Measurements from ENCODE around the gene PROC. TPM values are rescaled to one million over a fixed set of nuclear protein-coding genes. Genes with fewer than 3 reads are reported as not detected.

Gene PROC
- under 1 TPM in 1 of 2 experiments, not detected in 1; 0.28 TPM for total RNA-seq
- polyA plus RNA-seq (2013, experiment 1 of 2) = 0.95 TPM
- polyA plus RNA-seq (2013, experiment 2 of 2) = 0.75 TPM
- 0 to 2.8 (median 0.06) reads per million in 172 experiments for total RNA-seq

DNA sequence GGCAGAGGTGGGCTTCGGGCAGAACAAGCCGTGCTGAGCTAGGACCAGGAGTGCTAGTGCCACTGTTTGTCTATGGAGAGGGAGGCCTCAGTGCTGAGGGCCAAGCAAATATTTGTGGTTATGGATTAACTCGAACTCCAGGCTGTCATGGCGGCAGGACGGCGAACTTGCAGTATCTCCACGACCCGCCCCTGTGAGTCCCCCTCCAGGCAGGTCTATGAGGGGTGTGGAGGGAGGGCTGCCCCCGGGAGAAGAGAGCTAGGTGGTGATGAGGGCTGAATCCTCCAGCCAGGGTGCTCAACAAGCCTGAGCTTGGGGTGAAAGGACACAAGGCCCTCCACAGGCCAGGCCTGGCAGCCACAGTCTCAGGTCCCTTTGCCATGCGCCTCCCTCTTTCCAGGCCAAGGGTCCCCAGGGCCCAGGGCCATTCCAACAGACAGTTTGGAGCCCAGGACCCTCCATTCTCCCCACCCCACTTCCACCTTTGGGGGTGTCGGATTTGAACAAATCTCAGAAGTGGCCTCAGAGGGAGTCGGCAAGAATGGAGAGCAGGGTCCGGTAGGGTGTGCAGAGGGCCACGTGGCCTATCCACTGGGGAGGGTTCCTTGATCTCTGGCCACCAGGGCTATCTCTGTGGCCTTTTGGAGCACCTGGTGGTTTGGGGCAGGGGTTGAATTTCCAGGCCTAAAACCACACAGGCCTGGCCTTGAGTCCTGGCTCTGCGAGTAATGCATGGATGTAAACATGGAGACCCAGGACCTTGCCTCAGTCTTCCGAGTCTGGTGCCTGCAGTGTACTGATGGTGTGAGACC lies at the start of gene PROC:
Gene PROC (plus strand): TSS at position 128 of the 812 bp plus-strand sequence. CDS start 1,516 bp downstream, outside the sequence.
- intact Hi-C loops (cut with DNase I, micrococcal nuclease) = loop anchor here (10.0 kb wide), 2 partner anchors 94 to 334 kb away; no protein-coding TSS in a partner anchor
- Histone ChIP-seq H3K4me1 (ENCODE audit: insufficient read depth, low read length) (peaks cover 31% of the 10 kb centered on the region), H3K27me3 (ENCODE audit: control insufficient read depth in 1 of 2, insufficient read depth in 2 of 2, low read length in 2 of 2) (peaks cover 14 to 16% of the 10 kb centered on the region in 2 experiments), H3K9me3 (ENCODE audit: control insufficient read depth in 1 of 2, insufficient read depth in 1 of 2, low read length in 2 of 2) (peaks cover 0 to 15% of the 10 kb centered on the region in 2 experiments), H3K27ac (ENCODE audit: low read depth in 1 of 2, low read length in 2 of 2) (no peak within 1 kb of the TSS), H3K36me3 (ENCODE audit: insufficient read depth, low read length) (no peaks in the 10 kb centered on the region), H3K4me3 (ENCODE audit: low read length) (no peak within 1 kb of the TSS)
- peaks cover 17% of the 10 kb centered on the region for H3K4me1 Mint-ChIP-seq (ENCODE audit: low read depth)
- TF ChIP-seq, protein P1, sequence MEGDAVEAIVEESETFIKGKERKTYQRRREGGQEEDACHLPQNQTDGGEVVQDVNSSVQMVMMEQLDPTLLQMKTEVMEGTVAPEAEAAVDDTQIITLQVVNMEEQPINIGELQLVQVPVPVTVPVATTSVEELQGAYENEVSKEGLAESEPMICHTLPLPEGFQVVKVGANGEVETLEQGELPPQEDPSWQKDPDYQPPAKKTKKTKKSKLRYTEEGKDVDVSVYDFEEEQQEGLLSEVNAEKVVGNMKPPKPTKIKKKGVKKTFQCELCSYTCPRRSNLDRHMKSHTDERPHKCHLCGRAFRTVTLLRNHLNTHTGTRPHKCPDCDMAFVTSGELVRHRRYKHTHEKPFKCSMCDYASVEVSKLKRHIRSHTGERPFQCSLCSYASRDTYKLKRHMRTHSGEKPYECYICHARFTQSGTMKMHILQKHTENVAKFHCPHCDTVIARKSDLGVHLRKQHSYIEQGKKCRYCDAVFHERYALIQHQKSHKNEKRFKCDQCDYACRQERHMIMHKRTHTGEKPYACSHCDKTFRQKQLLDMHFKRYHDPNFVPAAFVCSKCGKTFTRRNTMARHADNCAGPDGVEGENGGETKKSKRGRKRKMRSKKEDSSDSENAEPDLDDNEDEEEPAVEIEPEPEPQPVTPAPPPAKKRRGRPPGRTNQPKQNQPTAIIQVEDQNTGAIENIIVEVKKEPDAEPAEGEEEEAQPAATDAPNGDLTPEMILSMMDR (IDR thresholded peaks at IDR 0.05) = no peak
- no peaks in the 10 kb centered on the region for H3K9me3 Mint-ChIP-seq
- H3K36me3 Mint-ChIP-seq (ENCODE audit: low read depth) = no peaks in the 10 kb centered on the region
- ChIA-PET POLR2A (no interaction called here), CTCF (no interaction called here)
- H3K27me3 Mint-ChIP-seq = peaks cover 23% of the 10 kb centered on the region
- DNase-seq = no peak
- H3K27ac Mint-ChIP-seq = no peak within 1 kb of the TSS
- no peak for ATAC-seq (ENCODE audit: poor library complexity)
- peak within 1 kb of the TSS; percentile 87 for H3K4me3 Mint-ChIP-seq

DNA sequence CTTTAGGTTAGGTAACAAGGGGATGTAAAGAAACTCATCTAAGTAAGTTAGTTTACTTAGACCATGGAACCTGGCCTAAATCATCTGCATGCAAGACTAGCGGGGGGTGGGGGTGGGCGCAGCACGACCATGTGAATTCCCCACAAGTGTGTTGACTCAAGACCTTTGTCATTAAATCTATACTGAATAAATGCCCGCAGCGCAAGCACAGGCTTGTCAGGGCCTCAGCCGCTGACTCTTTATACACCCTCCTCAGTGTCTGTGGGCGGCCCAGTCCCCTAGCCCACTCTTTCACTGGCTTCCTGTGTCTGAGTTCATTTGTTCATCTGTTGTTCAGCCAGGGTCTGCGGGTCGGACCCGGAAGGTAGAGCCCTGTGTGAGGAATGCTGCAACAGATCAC lies 48.2 kb upstream of the PROC start:
- POLR2A ChIA-PET = no interaction called here
- Mint-ChIP-seq H3K27ac (no peak overlapping the region), H3K9me3 (peaks cover 29% of the 10 kb centered on the region), H3K36me3 (ENCODE audit: low read depth) (peaks cover 57% of the 10 kb centered on the region), H3K27me3 (no peaks in the 10 kb centered on the region), H3K4me3 (no peak overlapping the region), H3K4me1 (ENCODE audit: low read depth) (peaks cover 53% of the 10 kb centered on the region)
- Histone ChIP-seq H3K4me1 (ENCODE audit: insufficient read depth, low read length) (peaks cover 14% of the 10 kb centered on the region), H3K27ac (ENCODE audit: low read depth in 1 of 2, low read length in 2 of 2) (no peak overlapping the region), H3K36me3 (ENCODE audit: insufficient read depth, low read length) (no peaks in the 10 kb centered on the region), H3K4me3 (ENCODE audit: low read length) (no peak overlapping the region), H3K27me3 (ENCODE audit: control insufficient read depth in 1 of 2, insufficient read depth in 2 of 2, low read length in 2 of 2) (no peaks in the 10 kb centered on the region), H3K9me3 (ENCODE audit: control insufficient read depth in 1 of 2, insufficient read depth in 1 of 2, low read length in 2 of 2) (peaks cover 6 to 22% of the 10 kb centered on the region in 2 experiments)
- TF ChIP-seq, protein P1 (IDR thresholded peaks at IDR 0.05) = no peak
- DNase-seq (no peak), ATAC-seq (ENCODE audit: poor library complexity) (no peak)
- CTCF ChIA-PET = no interaction called here
- intact Hi-C loops (cut with DNase I, micrococcal nuclease) = no loop called here

DNA sequence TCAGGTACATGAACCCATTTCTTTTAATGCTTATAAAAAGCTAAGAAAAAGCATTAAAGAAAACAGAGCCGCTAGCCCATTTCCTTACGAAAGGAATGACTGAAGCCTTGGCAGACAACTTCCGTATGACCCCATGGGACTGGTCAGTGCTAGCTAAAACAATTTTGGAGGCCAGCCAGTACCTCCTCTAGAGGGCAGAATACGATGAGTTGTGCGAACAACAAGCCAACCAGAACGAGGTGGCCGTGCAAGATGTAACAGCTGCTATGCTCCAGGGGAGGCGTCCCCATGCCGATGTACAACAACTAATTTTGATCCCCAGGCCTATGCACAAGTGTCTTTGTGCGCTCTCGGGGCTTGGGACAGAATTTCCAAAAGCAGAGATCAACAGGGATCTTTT lies 47.2 kb upstream of the PROC start:
- Histone ChIP-seq H3K4me3 (ENCODE audit: low read length) (no peak overlapping the region), H3K27ac (ENCODE audit: low read depth in 1 of 2, low read length in 2 of 2) (no peak overlapping the region), H3K27me3 (ENCODE audit: control insufficient read depth in 1 of 2, insufficient read depth in 2 of 2, low read length in 2 of 2) (no peaks in the 10 kb centered on the region), H3K4me1 (ENCODE audit: insufficient read depth, low read length) (peaks cover 10% of the 10 kb centered on the region), H3K36me3 (ENCODE audit: insufficient read depth, low read length) (no peaks in the 10 kb centered on the region), H3K9me3 (ENCODE audit: control insufficient read depth in 1 of 2, insufficient read depth in 1 of 2, low read length in 2 of 2) (peaks cover 6 to 22% of the 10 kb centered on the region in 2 experiments)
- H3K4me1 Mint-ChIP-seq (ENCODE audit: low read depth) = peaks cover 49% of the 10 kb centered on the region
- TF ChIP-seq, protein P1 (IDR thresholded peaks at IDR 0.05) = no peak
- H3K36me3 Mint-ChIP-seq (ENCODE audit: low read depth) = peaks cover 65% of the 10 kb centered on the region
- ChIA-PET POLR2A (no interaction called here), CTCF (no interaction called here)
- no peak for ATAC-seq (ENCODE audit: poor library complexity)
- DNase-seq = no peak
- no peak overlapping the region for H3K4me3 Mint-ChIP-seq
- no peaks in the 10 kb centered on the region for H3K27me3 Mint-ChIP-seq
- no peak overlapping the region for H3K27ac Mint-ChIP-seq
- peaks cover 34% of the 10 kb centered on the region for H3K9me3 Mint-ChIP-seq
- intact Hi-C loops (cut with DNase I, micrococcal nuclease) = no loop called here
